GM13977 (cell line): ENCODE results near the gene ERAL1.

Experiments
- DNase-seq: peaks from one replicate; pipeline ENCODE4 v3.0.0; 2012; ENCODE audit warnings: low spot score
- in situ Hi-C: fragments of 300-500 bp; cut with MboI; formaldehyde crosslinking; loops from one replicate; pipeline ENCODE4 v1.12.0; 2022; ENCODE audit warnings: low sequenced_read_pairs, low pct_unique_long_range_greater_than_20kb, mixed read lengths, inconsistent platforms; ENCODE audit not compliant: unreplicated experiment
- TF ChIP-seq, protein P1 (sequence below): IDR thresholded peaks from 2 replicates; pipeline ENCODE4 v1.5.1; 2012; ENCODE audit warnings: mild to moderate bottlenecking, control low read depth; ENCODE audit not compliant: insufficient read depth; ENCODE audit errors: extremely low read depth, missing control alignments

The ERAL1 gene

DNA sequence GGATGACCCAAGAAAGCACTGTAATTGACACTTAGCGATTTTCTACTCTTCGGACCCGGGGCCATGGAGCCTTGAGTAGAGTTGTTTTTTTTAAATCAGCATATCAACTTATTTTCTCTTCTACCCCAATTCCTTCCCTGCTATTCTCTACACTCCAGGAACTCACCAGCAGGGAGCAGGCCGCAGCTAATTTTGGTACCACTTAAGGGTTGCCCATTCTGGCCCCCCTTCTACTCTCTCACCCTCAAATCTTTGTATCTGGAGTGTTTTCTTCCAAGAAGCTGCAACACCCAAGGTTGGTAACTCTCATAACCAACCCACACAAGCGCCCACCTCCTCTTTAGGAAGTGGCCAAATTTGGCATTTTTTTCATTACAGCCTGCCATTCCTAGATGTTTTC is 5.5 kb upstream of the ERAL1 start:
- TF ChIP-seq, protein P1, sequence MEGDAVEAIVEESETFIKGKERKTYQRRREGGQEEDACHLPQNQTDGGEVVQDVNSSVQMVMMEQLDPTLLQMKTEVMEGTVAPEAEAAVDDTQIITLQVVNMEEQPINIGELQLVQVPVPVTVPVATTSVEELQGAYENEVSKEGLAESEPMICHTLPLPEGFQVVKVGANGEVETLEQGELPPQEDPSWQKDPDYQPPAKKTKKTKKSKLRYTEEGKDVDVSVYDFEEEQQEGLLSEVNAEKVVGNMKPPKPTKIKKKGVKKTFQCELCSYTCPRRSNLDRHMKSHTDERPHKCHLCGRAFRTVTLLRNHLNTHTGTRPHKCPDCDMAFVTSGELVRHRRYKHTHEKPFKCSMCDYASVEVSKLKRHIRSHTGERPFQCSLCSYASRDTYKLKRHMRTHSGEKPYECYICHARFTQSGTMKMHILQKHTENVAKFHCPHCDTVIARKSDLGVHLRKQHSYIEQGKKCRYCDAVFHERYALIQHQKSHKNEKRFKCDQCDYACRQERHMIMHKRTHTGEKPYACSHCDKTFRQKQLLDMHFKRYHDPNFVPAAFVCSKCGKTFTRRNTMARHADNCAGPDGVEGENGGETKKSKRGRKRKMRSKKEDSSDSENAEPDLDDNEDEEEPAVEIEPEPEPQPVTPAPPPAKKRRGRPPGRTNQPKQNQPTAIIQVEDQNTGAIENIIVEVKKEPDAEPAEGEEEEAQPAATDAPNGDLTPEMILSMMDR, result peak; percentile 21
- in situ Hi-C loops, result no loop called here
- DNase-seq, result no peak

DNA sequence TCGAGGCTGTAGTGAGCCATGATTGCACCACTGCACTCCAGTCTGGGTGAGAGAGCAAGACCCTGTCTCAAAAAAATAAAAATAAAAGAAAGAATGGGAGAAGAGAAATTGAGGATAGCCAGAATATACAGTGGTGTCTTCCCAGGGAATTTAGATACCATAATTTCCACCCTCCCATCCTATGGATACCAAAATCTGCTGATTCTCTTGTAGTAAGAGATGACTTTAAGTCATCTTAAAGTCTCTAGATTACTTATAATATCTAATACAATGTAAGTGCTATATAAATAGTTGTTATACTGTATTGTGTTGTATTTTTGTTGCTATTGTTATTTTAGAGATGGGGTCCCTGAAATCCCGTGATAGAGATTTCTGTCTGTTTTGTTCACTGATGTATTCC is 1.5 kb upstream of the ERAL1 start:
- no peak for DNase-seq
- TF ChIP-seq, protein P1, result no peak
- in situ Hi-C loops, result no loop called here

DNA sequence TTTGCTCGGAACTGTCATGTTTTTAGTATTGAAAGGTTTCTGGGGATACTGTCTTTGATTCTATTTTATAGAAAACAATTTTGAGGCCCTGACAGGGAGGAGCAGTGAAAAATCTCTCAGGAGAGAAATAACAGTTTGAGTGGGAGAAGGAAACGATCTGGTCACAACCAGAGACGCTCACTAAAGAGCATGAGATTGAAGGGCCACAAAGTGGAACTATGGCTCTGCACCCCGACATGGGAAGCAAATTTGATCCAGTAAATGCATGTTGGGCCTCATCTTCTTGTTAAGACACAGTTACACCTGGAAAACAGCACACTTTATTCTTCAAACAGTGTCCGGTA is 492 bp downstream of the ERAL1 start:
- TF ChIP-seq, protein P1, result no peak
- in situ Hi-C loops, result no loop called here
- DNase-seq, result no peak

DNA sequence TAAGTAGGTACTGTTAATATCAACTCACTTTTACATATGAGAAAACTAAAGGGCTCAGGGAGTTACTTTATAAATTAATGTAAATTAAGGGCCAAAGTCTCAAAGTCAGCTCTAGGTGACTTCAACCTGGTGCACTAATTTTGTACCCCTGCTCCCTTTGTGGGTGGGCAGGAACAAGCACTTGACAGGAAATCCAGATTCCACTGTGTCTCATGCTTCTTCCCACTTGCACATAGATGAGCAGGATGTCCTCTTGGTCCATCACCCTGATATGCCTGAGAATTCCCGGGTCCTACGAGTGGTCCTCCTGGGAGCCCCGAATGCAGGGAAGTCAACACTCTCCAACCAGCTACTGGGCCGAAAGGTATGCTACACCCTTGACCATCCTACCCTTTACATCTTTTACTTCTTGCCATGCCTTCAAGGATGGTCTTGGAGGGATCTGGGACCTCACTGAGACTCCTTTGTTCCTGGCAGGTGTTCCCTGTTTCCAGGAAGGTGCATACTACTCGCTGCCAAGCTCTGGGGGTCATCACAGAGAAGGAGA is 1.3 kb downstream of the ERAL1 start:
- in situ Hi-C loops, result no loop called here
- TF ChIP-seq, protein P1, result no peak
- no peak for DNase-seq

DNA sequence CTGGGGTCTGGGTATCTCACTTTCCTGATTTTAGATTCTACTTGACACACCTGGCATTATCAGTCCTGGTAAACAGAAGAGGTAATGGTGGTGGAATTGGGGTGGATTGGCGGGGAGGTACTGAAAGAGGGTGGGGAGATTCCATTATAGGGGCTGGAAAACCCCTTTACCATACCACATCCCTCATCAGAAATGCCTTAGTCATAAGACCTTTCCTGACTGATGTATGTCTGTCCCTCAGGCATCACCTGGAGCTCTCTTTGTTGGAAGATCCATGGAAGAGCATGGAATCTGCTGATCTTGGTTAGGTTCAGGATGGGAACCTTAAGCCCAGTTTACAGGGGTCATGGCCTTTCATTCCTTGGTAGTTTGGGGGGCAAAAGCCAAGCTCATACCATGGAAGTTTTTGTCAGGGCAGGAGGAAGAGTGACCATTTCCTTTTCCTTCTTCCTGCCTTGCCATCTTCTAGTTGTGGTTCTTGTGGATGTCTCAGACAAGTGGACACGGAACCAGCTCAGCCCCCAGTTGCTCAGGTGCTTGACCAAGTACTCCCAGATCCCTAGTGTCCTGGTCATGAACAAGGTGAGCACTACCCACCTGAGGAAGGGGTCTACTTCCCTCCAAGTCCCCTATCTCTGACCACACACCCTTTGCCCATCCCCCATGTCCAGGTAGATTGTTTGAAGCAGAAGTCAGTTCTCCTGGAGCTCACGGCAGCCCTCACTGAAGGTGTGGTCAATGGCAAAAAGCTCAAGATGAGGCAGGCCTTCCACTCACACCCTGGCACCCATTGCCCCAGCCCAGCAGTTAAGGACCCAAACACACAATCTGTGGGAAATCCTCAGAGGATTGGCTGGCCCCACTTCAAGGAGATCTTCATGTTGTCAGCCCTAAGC is 3.3 kb downstream of the ERAL1 start:
- in situ Hi-C loops, result no loop called here
- no peak for DNase-seq
- TF ChIP-seq, protein P1, result no peak

DNA sequence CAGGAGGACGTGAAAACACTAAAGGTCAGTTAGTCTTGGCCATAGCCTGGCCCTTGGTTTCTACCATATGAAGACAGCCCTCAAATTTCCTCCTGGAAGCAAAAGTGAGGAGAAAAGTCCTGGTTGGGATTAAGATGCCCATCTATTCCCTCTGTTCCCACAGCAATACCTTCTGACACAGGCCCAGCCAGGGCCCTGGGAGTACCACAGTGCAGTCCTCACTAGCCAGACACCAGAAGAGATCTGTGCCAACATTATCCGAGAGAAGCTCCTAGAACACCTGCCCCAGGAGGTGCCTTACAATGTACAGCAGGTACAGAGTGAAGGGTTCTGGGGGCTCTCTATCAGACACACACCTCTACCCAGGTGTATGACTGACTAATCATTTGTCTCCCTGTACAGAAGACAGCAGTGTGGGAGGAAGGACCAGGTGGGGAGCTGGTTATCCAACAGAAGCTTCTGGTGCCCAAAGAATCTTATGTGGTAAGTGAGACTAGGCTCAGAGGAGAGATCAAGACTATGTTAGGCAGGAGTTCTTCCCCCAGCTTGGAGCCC is 4.1 kb downstream of the ERAL1 start:
- TF ChIP-seq, protein P1, result no peak
- DNase-seq, result no peak
- in situ Hi-C loops, result no loop called here
